ENCODE measurements around the gene ING3. TPM values are rescaled to one million over a fixed set of nuclear protein-coding genes. Genes with fewer than 3 reads are reported as not detected.

ING3 gene
- total and polyA plus RNA-seq, 9 of the 15 experiments (the other 6 are each of a cell fraction or from before 2014, with no cell fraction given) = 22.8 to 233 (median 50.4) TPM

GRCh38 chr7:120996333-120996987, 45.9 kb downstream of the ING3 start:
- FAIRE-seq (peak; percentile 44), DNase-seq (ENCODE audit: extremely low read depth in 1 of 4, low spot score in 3 of 4) (peak in 2 of 4 experiments; percentile 64 to 90), ATAC-seq (peak; percentile 13)
- Histone ChIP-seq H3K4me1 (replicated peaks in 1 of 2; ENCODE audit: control insufficient read depth in 2 of 2, insufficient read depth in 2 of 2, low read length in 2 of 2) (peaks cover 15 to 44% of the 10 kb centered on the region in 2 experiments), H3K79me2 (ENCODE audit: control insufficient read depth, insufficient read depth, low read length) (peaks cover 100% of the 10 kb centered on the region), H2AFZ (ENCODE audit: low read depth, low read length) (no peak overlapping the region), H4K20me1 (replicated peaks; ENCODE audit: control insufficient read depth, insufficient read depth, low read length) (no peaks in the 10 kb centered on the region), H3K9ac (ENCODE audit: insufficient read depth in 1 of 2, low read depth in 2 of 2, low read length in 2 of 2) (peak overlapping the region in 1 of 2 experiments; percentile 87; a peak in 1 of 4 replicates), H3K4me3 (no peak overlapping the region; the same call in 1 of the 2 replicates), H3K36me3 (ENCODE audit: control insufficient read depth, insufficient read depth, low read length) (peaks cover 94% of the 10 kb centered on the region), H3K4me2 (ENCODE audit: insufficient read depth, low read length) (peak overlapping the region; percentile 89), H3K27me3 (ENCODE audit: control insufficient read depth in 2 of 2, insufficient read depth in 2 of 2, low read length in 2 of 2) (no peaks in the 10 kb centered on the region), H3K9me3 (replicated peaks; ENCODE audit: control insufficient read depth, insufficient read depth, low read depth, low read length) (no peaks in the 10 kb centered on the region), H3K27ac (ENCODE audit: extremely low read depth, low read depth, low read length) (peak overlapping the region; percentile 30), H3K9me1 (ENCODE audit: control insufficient read depth, insufficient read depth, low read length) (no peaks in the 10 kb centered on the region)
- WGBS (ENCODE audit: insufficient coverage, low coverage, missing lambda C conversion rate) = 52% methylated on average over 2 of the region's 2 CpGs
- ChIA-PET CTCF (ENCODE audit: low intra/inter-chr PET ratio) (interaction anchor here (0.6 to 1.4 kb wide), 2 partner anchors 11 to 118 kb away, joined by 3 read pairs; no protein-coding TSS in a partner anchor), POLR2A (interaction anchor here (0.6 to 3.7 kb wide), 11 partner anchors 8 to 512 kb away, joined by 3 to 14 read pairs (median 4); partner anchors contain the start of gene CPED1)
- BruUV-seq (replicated peaks) = no TSS peak
- in situ Hi-C loops (cut with MboI) (loop anchor here (5.0 kb wide), 1 partner anchor 81 kb away; no protein-coding TSS in a partner anchor), intact Hi-C loops (cut with micrococcal nuclease) (no loop called here)
- peak; percentile 66 to 82; a peak in 3 of 4 replicates for TF ChIP-seq FOXK2 (conservative IDR thresholded peaks at IDR 0.05 in 1 of 2, IDR thresholded peaks at IDR 0.05 in 1 of 2; ENCODE audit: low read depth in 2 of 2)
- peak; percentile 57; the same call in 1 of the 2 replicates for TF ChIP-seq SMARCE1 (IDR thresholded peaks at IDR 0.05)
- 0 out of 4 replicates have a peak, but pooled peaks of 1 of the 2 experiments have one; percentile 22 for TF ChIP-seq MNT (conservative IDR thresholded peaks at IDR 0.05)
- TF ChIP-seq NR2C2 (CRISPR knock-in tag; IDR thresholded peaks at IDR 0.05) = no peak
- TF ChIP-seq NR2C2 (tag; IDR thresholded peaks at IDR 0.05) = peak; percentile 45; the same call in 1 of the 2 replicates
- peak; percentile 27; the same call in 1 of the 2 replicates for TF ChIP-seq ZNF592 (IDR thresholded peaks at IDR 0.05)
- TF ChIP-seq, protein P1, sequence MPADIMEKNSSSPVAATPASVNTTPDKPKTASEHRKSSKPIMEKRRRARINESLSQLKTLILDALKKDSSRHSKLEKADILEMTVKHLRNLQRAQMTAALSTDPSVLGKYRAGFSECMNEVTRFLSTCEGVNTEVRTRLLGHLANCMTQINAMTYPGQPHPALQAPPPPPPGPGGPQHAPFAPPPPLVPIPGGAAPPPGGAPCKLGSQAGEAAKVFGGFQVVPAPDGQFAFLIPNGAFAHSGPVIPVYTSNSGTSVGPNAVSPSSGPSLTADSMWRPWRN (IDR thresholded peaks at IDR 0.05; ENCODE audit: low read depth) = peak; percentile 31; the same call in 1 of the 2 replicates
- TF ChIP-seq ZNF408 (CRISPR knock-in tag; IDR thresholded peaks at IDR 0.05; ENCODE audit: low read depth) = no peak
- no peak for TF ChIP-seq PBX2 (CRISPR knock-in tag; IDR thresholded peaks at IDR 0.05; ENCODE audit: low read depth)
- peak; percentile 55 for TF ChIP-seq PBX2 (tag; conservative IDR thresholded peaks at IDR 0.05; ENCODE audit: low read depth)
- TF ChIP-seq POLR2H (tag; IDR thresholded peaks at IDR 0.05; ENCODE audit: low read depth) = peak; percentile 19; the same call in 1 of the 2 replicates
